HG02852 (cell line): ENCODE measurements around the gene CCNQ.
"Not testable (repeated sequence)": the region's sequence is repeated elsewhere in the genome, so short reads cannot be mapped to it uniquely, and the experiment has no call there.

Experiments
- ATAC-seq: cut with Tn5 transposase; IDR thresholded peaks from one replicate; pipeline ENCODE4 v1.9.1; 2021; ENCODE audit warnings: mild to moderate bottlenecking, moderate library complexity; ENCODE audit not compliant: unreplicated experiment

CCNQ gene

DNA sequence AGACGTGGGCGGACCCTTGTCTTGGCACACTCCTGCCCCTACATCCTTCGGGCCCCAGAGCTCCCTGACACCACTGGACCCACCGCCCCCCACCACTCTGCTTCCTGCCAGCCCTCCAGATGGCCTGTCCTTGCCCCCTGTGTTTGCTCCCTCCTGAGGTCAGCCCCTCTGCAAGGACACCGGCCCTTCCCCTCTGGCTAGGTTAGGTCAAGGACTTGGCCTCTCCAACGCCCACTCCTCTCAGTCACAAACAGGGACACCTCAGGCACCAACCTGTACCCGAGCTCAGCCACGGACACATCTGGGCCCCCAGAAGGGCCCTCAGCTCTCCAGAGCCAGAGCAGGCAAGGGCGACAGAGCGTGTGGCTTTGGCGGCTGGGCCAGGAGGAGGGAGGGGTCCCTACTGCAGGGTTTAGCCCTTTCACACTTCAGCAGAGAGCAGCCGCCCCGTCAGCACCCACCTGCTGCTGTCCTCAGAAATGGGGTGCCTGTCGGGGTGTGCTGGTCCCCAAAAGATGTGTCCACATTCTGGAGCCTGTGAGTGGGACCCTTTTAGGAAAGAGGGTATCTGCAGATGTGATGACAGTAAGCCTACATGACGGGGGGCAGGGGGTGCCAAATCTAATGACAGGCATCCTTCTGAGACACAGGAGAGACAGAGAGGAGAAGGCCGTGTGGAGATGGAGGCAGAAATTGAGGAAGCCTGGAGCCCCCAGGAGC, 24.5 kb upstream of the CCNQ start:
- no peak for ATAC-seq

DNA sequence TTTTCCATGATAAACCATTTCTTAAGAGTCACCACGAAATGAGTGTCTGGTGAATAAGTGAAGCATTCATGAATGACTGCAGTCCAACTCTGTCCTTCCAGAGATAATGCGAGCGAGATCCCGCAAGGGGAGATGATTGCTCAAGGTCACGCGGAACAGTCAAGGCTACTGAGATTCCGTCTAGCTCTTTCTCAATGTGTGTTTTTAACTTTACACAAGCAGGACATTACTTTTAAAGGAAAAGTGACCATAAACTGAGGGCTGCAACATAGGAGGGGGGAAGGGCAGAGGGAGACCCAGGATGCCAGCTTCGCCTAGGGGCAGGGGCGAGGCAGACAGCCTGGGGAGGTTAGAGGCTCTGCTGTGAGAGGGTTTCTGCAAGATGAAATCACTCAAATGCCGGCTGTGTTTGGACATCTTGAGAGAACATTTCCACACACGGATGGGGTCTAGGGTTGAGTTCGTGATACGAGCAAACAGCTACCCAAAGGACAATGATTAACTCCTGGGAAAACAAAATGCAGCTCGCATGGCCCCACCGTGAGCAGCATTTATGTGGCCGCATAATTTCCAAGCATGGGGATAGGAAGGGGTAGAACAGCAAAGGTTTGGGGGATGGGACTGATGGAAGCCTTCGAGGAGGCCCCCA, 23.8 kb upstream of the CCNQ start:
- ATAC-seq = no peak

DNA sequence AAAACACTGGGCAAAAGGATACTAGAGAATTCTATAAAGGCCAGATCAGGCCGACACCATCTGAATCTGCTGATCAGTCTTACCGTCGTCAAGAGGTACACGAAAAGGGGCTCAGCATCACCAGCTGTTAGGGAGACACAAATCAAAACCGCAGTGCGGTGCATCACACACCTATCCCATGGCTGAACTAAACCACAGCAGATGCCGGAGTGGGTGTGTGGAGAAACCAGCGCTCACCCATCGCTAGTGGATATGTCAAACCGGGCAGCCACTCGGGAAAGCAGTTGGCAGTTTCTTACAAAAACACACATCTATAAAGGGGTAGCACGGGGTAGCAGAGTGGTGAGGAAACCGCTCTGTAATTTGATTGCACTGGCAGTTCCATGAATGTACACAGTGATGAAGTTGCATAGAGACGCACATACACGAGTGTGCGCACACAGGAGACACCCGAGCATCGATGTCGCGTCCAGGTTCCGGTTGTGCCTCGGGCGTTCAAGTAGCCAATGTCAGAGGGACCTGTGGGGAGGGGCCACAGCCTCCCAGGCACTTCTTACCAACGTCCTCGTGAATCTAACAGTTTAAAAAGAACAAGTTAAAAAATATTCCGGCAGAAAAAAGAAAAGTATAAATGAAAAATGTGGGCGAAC, 23.1 kb upstream of the CCNQ start:
- ATAC-seq = no peak

DNA sequence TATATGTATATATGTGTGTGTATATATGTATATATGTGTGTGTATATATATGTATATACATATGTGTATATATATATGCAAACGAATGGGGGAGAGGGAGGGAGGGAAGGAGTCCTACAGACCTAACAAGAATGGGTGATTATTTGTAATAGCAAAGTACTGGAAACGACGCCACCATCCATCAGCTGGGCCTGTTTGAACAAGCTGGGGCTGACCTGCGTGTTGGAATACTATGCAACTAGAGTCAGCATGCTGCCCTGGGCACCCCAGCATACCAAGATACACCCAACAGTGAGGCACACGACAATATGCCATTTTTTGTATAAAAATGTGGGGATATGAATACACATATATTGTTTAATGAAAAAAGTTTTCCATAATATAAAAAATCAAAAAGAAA, 21.6 kb upstream of the CCNQ start:
- no peak for ATAC-seq

DNA sequence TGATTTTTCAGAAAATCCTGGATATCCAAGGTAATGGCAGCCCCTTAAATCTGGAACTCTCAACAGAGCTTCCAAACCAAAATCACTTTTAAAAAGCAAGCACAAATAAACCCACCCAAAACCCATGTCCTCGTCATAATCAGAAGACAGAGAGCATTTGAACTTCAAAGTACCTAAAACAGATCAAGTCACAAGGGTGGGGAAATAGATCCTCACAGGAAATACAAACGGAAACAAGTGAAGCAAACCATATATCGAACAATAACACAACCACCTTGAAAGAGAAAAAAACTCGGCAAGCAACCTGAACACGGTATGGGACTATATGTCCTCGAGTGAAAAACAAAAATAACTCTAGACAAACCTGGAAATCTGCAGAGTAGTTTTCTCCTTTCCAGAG, 15.9 kb upstream of the CCNQ start:
- ATAC-seq = no peak

DNA sequence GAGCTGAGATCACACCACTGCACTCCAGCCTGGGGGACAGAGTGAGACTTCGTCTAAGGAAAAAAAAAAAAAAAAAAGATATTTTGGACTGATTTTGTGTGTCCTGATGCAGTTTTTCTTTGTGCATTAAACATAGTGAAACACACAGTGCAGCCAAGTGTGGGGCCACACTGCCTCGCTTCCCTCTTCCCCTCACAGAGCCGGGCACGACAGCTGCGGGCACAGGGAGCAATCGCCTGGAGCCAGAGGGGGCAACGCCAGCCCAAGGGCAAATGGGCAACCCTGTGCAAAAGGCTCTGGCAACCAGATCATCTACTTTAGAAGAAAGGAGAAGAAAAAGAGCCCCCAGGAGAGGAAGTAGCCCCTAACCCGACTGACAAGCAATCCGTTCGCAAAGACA, 13.5 kb upstream of the CCNQ start:
- ATAC-seq = no peak

DNA sequence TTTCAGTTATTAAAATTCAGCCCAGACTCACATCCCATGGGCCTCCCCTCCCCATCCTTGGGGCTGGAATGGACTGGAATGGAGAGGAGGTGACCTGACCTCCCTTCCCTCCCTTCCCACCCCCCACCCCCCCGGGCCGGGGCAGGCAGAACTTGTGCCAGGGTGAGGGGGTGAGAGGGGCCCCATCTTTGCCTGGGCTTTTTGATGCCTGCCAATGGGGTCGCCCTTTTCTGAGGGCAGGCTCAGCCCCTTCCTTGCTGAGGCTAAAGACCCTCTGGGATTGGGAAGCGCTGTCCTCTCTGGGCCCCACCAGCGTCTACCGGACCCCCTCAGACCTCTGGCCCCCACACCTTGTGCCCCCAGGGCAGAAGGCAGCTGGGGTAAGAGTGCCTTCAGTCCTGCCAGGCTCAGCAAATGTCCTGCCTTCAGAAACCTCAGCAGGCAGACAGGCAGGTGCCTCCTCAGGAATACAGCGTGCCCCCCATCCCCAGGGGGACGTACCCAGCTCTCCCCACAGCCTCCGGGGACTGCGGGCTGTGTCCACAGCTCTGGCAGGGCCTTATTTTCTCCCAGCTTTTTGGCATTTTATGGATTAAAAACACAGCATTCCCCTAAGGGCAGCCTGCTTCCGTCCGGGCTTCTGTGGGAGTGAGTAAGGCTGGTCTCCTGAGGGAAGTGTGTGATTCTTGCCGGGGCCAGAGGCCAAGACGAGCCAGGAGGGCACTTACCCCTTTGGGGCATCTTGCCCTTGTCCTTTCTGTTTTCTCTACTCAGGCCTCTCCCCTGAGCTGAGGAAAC, 12.6 kb upstream of the CCNQ start:
- ATAC-seq = no peak

DNA sequence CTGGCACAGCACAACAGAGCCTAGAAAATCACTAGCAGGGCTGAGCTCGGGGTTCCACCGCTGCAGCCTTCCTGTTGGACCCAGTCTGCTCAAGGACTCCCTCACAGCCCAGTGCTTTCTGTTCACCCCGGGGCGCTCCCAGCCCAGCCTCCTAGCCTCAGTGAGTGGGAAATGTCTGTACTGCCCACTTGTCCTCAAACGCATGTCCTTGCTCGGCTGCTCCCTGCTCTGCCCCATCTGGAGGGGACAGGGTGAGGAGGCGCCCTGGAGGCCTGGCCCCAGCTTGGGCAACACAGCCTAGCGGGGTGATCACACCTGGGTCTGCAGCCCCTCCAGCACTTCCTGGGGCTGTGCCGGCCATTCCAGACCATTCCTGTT, 11.9 kb upstream of the CCNQ start:
- no peak for ATAC-seq

DNA sequence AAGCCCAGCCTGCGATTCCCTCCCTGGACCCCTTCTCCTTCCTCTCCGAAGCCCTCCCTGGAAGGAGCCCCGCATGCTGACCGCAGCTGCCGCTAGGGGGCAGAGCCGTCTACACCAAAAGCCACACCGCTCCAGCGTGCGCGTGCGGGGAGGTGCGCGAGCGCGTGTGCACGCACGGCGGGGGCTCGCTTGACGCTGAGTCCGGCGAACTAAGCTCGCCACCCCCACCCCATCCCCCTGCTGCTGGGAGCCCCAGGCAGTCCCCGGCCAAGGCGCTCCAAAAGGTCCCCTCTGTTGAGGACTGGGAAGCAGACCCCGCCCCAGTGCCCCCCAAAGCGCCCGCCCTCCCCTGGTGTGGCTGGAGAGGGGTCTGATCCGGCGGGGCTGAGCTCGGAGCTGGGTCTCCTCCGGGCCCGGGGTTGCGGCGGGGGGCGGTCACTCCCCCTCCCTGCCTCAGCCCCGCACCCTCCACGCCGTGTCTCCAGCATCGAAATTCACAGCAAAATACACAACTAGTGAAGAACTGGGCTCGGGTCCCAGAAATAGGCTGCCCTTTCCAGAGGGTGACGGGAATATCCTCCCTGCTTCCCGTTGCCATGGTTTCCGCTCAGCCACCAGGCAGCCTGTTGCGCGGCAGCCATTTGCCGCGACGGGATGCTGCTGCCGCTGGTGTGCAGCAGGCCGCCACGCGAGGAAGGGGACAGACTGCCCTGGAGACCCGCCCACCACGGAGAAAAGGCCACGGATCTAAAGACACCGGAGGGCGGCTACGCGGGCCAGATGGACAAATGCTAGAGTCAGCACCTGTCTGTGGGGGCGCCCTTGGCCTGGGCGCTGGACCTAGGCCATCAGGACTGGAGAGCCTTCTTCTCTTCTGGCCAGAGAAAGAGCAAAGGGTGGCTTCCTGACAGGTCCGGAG, 11.2 kb upstream of the CCNQ start:
- peak; percentile 68 for ATAC-seq

DNA sequence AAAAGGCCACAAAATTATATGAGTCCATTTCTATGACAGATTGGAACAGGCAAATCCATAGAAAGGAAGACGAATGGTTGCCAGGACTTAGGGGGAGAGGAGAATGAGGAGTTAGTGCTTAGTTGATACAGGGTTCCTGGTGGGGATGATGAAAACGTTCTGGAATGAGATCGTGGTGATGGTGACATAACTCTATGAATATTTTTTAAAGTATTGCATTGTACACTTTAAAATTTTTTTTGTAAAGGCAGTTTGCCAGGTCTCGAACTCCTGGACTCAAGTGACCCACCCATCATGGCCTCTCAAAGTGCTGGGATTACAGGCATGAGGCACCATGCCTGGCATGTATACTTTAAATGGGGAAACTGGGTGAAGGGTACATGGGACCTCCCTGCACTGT, 9.9 kb upstream of the CCNQ start:
- ATAC-seq = no peak

DNA sequence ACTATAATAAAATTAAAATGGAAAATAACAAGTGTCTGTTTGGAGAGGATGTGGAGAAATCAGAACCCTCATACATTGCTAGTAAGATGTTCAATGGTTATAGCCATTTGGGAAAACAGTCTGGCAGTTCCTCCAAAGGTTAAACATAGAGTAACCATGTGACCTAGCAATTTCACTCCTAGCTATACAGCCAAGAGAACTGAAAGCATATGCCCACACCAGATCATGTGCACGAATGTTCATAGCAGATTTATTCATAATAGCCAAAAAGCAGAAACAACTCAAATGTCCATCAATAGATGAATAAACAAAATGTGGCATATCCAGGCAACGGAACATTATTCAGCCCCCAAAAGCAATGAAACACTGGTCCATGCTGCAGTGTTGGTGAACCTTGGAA, 9.4 kb upstream of the CCNQ start:
- ATAC-seq = no peak

DNA sequence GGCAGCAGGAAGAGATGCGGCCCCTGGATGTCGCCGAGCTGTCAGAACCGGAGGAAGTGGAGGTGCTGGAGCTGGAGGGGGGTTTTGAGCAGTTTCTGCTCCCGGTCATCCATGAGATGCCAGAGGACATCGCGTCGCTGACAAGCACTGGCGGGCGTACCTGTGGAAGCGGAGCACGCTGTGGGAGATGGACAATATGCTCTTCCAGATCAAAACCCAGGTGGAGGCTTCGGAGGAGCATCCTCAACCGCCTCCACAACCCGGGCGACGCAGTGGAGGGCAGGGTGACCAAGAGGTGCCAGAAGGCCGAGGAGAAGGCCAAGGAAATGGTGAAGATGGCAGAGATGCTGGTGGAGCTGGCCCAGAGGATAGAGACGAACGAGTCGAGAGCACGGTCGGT, 7.6 kb upstream of the CCNQ start:
- ATAC-seq = no peak

DNA sequence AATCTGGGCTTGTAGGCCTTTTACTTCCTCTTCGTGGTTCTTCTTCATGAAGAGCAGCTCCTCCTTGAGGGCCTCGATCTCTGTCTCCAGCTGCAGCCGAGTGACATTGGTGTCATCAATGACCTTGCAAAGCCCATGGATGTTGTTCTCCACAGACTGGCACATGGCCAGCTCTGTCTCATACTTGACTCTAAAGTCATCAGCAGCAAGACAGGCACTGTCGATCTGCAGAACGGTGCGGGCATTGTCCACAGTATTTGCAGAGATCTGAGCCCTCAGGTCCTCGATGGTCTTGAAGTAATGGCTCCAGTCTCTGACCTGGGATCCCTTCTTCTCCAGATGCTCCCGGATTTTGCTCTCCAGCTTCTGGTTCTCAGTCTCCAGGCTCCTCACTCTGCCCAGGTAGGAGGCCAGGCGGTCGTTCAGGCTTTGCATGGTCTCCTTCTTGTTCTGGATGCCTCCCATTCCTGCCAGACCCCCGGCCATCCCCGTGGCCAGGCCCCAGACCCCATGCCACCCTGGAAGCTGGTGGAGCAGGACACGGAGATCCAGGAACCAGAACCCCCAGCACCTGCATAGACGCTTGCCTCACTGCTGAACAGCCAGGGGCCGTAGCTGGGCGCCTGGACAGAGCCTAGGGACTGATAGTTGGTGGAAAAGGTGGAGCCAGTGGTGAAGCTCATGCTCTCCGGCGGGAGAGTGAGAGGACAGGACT, 5.9 kb upstream of the CCNQ start:
- ATAC-seq = not testable (repeated sequence)

DNA sequence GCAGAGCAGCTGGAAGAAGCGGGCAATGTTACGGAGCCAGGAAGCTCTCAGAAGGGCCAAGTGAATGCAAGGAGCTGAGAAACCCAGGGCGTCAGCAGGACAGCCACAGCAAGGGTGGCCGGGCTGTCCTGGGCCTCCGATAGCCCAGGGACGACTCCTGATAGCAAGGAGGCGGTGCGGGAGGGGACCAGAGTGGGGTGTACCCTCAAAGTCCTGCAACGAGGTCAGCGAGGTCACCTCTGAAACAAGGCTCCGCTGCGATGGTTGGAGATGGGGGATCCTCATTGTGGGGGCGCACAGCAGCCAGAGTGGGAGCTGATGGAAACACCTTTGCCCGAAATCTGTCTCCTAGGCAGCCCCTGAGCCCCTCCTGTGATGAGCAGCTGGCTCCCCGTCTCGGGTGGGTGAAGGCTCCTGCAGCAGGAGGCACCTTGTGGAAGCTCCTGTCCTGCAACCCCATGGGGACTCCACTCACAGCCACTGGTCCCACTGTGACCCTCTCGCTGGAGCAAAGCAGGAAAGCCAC, 4.3 kb upstream of the CCNQ start:
- no peak for ATAC-seq

DNA sequence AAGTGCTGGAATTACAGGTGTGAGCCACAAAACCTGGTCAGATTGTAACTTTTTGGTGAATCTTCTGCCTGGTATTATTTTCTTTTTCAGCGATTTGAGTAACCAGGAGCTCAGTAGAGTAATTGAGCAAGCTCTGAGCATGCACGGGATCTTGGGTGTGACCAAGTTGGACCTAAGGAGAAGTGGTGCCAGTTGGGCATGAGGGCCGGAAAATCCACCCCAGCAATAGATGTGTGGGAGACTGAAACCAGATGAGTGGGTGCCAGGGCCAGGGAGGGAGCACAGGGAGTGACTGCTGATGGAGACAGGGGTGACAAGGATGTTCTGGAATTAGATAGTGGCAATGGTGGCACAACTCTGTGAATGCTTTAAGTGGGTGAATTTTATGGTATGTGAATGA, 3.7 kb upstream of the CCNQ start:
- no peak for ATAC-seq

DNA sequence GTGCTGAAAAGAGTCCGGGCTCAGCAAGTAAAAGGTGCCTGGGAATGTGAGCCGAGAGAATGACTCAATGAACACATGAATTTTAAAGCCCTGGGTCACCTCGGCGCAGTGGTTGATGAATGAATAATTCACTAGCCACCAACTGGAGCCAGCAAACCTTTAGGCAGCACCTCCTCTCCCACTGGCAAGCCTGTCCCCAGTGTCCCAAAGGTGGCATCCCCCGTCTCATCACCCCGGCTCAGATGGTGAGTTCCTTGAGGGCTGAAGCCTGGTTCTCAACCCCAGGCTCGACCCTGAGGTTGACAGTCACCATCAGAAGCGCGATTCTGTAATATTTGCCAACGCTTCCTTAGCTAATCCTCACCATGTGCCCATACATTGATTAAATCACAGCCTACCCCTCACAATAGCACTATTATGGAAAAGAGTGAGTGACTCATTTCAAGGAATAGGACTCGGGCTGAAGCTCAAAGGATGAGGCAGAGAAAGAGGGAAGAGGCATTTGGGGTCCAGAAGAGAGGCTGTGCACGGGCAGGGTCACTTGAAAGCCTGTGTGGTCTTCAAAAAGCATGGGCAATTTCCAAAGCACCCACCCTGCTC, 2.7 kb upstream of the CCNQ start:
- no peak for ATAC-seq

DNA sequence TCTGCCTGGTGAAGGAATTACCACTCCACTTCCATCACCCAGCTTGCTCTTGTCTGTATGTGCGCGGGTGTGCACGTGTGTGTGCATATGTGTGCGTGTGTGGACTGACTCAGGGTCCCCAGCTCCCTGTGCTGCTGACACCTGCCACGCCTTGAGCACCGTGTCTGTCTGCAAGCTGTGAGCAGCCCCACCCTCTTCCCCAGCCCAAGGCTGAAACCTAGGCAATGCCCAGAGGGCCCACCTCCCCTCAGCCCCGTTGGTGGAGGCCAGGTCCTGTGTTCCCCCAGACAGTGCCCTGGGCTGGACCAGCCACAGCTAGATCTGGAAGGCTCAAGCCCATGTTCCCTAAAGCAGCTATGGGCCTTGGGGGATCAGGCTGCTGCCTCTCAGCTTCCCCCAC, 2.0 kb upstream of the CCNQ start:
- ATAC-seq = no peak

DNA sequence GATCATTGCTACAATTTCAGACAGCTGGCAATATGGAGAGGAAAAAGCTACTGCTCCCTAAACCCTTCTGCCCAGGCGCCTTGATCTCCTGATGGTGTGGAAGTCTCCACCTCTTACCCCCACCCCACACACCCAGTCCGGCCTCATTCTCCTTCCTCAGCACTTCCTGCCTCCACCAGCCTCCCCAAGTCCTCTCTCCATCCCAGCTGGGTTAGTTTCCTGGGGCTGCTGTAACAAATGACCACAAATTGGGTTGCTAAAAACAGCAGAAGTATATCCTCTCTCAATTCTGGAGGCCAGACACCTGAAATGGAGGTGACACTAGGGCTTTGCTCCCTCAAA, 1.1 kb upstream of the CCNQ start:
- no peak for ATAC-seq
